SK-N-SH (cell line): Measurements from ENCODE around the gene PAPOLG. TPM values are rescaled to one million over a fixed set of nuclear protein-coding genes. Genes with fewer than 3 reads are reported as not detected.

Experiments used
- CTCF ChIA-PET: fragments of 300-600, 350-600 bp; formaldehyde crosslinking; extraction: SDS; loops from one replicate; lab custom pipeline; 2021; lab: Yijun Ruan, JAX
- POLR2A ChIA-PET: fragments of 350-600 bp; sonication (Branson Sonifier 250); formaldehyde crosslinking; extraction: SDS; loops from one replicate; lab custom pipeline; 2020; ENCODE audit warnings: antibody characterized with exemption, inconsistent platforms; lab: Yijun Ruan, JAX
- DNase-seq: peaks from one replicate; pipeline ENCODE4 v3.0.0; 2012
- H2AFZ ChIP-seq: fragments of 200-600 bp; sonication (generic); 2 replicates; pipeline ENCODE4 v1.8.1; 2016; ENCODE audit warnings: antibody characterized with exemption, mild to moderate bottlenecking, low read depth
- H3F3A ChIP-seq: fragments of 200-600 bp; sonication (generic); replicated peaks from 2 replicates; pipeline ENCODE3; 2016; ENCODE audit warnings: antibody characterized with exemption, mild to moderate bottlenecking; ENCODE audit not compliant: insufficient read depth
- H3K27ac ChIP-seq, 2 experiments: fragments of 200-500 bp in 1 of 2; fragments of 200-600 bp in 1 of 2; sonication (Bioruptor generic) in 1 of 2; sonication (generic), shearing (Covaris generic) in 1 of 2; 2 replicates each; pipeline versions ENCODE4 v1.5.1 to v1.6.1; 2014 to 2016; ENCODE audit warnings: low read depth in 2 of 2, inconsistent platforms in 1 of 2, low read length in 1 of 2, mild to moderate bottlenecking in 1 of 2, mixed read lengths in 1 of 2
- H3K27me3 ChIP-seq: fragments of 200-600 bp; sonication (generic), shearing (Covaris generic); 2 replicates; pipeline ENCODE4 v1.6.1; 2016; ENCODE audit warnings: mixed run types; ENCODE audit not compliant: insufficient read depth
- H3K36me3 ChIP-seq, 2 experiments: fragments of 200-500 bp in 1 of 2; fragments of 200-600 bp in 1 of 2; sonication (Bioruptor generic) in 1 of 2; sonication (generic) in 1 of 2; replicated peaks in 1 of 2; 2 replicates each; pipeline versions ENCODE3 to v1.5.1; 2014 to 2016; ENCODE audit warnings: low read length in 1 of 2, mild to moderate bottlenecking in 1 of 2; ENCODE audit not compliant: insufficient read depth in 2 of 2, control insufficient read depth in 1 of 2
- H3K4me1 ChIP-seq, 2 experiments: fragments of 200-500 bp in 1 of 2; fragments of 200-600 bp in 1 of 2; sonication (Bioruptor generic) in 1 of 2; sonication (generic), shearing (Covaris generic) in 1 of 2; 2 replicates each; pipeline versions ENCODE4 v1.5.1 to v1.6.1; 2014 to 2016; ENCODE audit warnings: low read depth in 1 of 2, low read length in 1 of 2, mixed run types in 1 of 2; ENCODE audit not compliant: insufficient read depth in 2 of 2, control insufficient read depth in 1 of 2
- H3K4me2 ChIP-seq: fragments of 200-600 bp; sonication (generic), shearing (Covaris generic); 2 replicates; pipeline ENCODE4 v1.6.1; 2017; ENCODE audit warnings: mixed run types
- H3K4me3 ChIP-seq, 2 experiments: fragments of 200-500 bp in 1 of 2; fragments of 200-600 bp in 1 of 2; sonication (Bioruptor generic) in 1 of 2; sonication (generic), shearing (Covaris generic) in 1 of 2; 2 replicates each; pipeline versions ENCODE4 v1.5.1 to v1.8.1; 2014 to 2016; ENCODE audit warnings: low read depth in 2 of 2, inconsistent platforms in 1 of 2, low read length in 1 of 2, mild to moderate bottlenecking in 1 of 2, mixed read lengths in 1 of 2, moderate library complexity in 1 of 2
- H3K79me2 ChIP-seq: fragments of 200-600 bp; sonication (generic); 2 replicates; pipeline ENCODE4 v1.8.1; 2017; ENCODE audit warnings: mild to moderate bottlenecking; ENCODE audit not compliant: insufficient read depth
- H3K9ac ChIP-seq: fragments of 200-600 bp; sonication (generic); 2 replicates; pipeline ENCODE4 v1.6.1; 2017; ENCODE audit warnings: mixed run types
- H3K9me2 ChIP-seq: fragments of 200-600 bp; sonication (generic); 2 replicates; pipeline ENCODE4 v1.6.1; 2017; ENCODE audit warnings: mixed run types
- H3K9me3 ChIP-seq: fragments of 200-600 bp; sonication (generic); 2 replicates; pipeline ENCODE4 v1.6.1; 2017; ENCODE audit warnings: mixed run types, mild to moderate bottlenecking, moderate library complexity
- H4K20me1 ChIP-seq: fragments of 200-600 bp; sonication (generic); 2 replicates; pipeline ENCODE4 v1.6.1; 2017; ENCODE audit warnings: mild to moderate bottlenecking, mixed run types; ENCODE audit not compliant: insufficient read depth
- CTCF ChIP-seq: fragments of 200-600 bp; sonication (generic); IDR thresholded peaks from 2 replicates; pipeline ENCODE4 v1.6.1; 2017; ENCODE audit warnings: antibody characterized with exemption, mild to moderate bottlenecking, moderate library complexity
- FOXJ3 ChIP-seq: sonication (generic); formaldehyde crosslinking; IDR thresholded peaks from 2 replicates; pipeline ENCODE4 v1.5.1; 2020; ENCODE audit warnings: mild to moderate bottlenecking, missing genetic modification reagents
- MEF2A ChIP-seq: IDR thresholded peaks from 2 replicates; pipeline ENCODE4 v1.4.0; 2012; ENCODE audit warnings: low read depth, borderline replicate concordance
- MXI1 ChIP-seq: IDR thresholded peaks from 2 replicates; pipeline ENCODE4 v1.6.1; 2012; ENCODE audit warnings: mild to moderate bottlenecking, low read depth, low read length, improper control_type of control experiment
- NFIC ChIP-seq: IDR thresholded peaks from 2 replicates; pipeline ENCODE4 v1.4.0; 2012; ENCODE audit warnings: borderline replicate concordance
- POLR2AphosphoS5 ChIP-seq: IDR thresholded peaks from 2 replicates; pipeline ENCODE4 v1.6.1; 2012; ENCODE audit warnings: low read depth, low read length
- RFX5 ChIP-seq: IDR thresholded peaks from 2 replicates; pipeline ENCODE4 v1.6.1; 2012; ENCODE audit warnings: mild to moderate bottlenecking, improper control_type of control experiment, low read length
- TAF1 ChIP-seq: IDR thresholded peaks from 2 replicates; pipeline ENCODE4 v1.6.1; 2012; ENCODE audit warnings: low read depth, mild to moderate bottlenecking, low read length, moderate library complexity, borderline replicate concordance
- TCF12 ChIP-seq: IDR thresholded peaks from 2 replicates; pipeline ENCODE4 v1.4.0; 2012
- TEAD4 ChIP-seq: IDR thresholded peaks from 2 replicates; pipeline ENCODE4 v1.4.0; 2012; ENCODE audit warnings: mild to moderate bottlenecking, borderline replicate concordance; ENCODE audit not compliant: insufficient read depth
- ZBTB33 ChIP-seq: IDR thresholded peaks from 2 replicates; pipeline ENCODE4 v1.4.0; 2012; ENCODE audit warnings: low read depth, borderline replicate concordance
- WGBS: methylation state at CpG from one replicate; pipeline ENCODE4 v1.1.6; 2017; ENCODE audit warnings: low lambda C conversion rate; 5-methylcytosine and 5-hydroxymethylcytosine counted together
- polyA plus RNA-seq, 3 experiments: library from polyadenylated mRNA; depleted of rRNA; stranded (reverse); fragments of >200 nt; gene quantifications; 2 replicates each; pipeline ENCODE4 v1.2.3, GENCODE V29; 2012

PAPOLG gene
- polyA plus RNA-seq, 1 of the 3 experiments (the other 2 are of a cell fraction): 2.1 TPM

DNA sequence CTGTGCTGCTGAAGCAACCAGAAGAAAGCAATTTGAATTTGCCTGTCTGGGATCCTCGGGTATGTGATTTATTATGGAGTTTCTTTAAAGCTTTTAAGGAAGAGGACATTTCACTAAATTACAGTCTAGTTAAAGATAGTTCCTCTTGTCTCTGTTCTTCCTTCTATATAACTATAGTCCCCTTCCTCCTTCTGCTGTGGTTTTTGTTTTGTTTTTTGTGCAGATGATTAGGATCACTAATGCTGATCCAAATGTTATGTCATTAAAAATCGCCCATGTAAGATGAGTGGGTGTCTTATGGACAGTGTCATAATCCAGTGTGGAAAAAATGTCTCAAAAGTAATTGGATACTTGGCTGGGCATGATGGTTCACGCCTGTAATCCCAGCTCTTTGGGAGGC, 24.7 kb downstream of the PAPOLG start:
- Histone ChIP-seq H3K9ac (no peak overlapping the region), H3K9me2 (no peaks in the 10 kb centered on the region), H3K4me2 (no peak overlapping the region), H3F3A (peaks cover 7% of the 10 kb centered on the region), H4K20me1 (no peaks in the 10 kb centered on the region), H3K4me3 (no peak overlapping the region), H3K4me1 (no peaks in the 10 kb centered on the region), H3K36me3 (peaks cover 43 to 63% of the 10 kb centered on the region in 2 experiments), H3K79me2 (no peaks in the 10 kb centered on the region), H3K27ac (no peak overlapping the region), H3K27me3 (no peaks in the 10 kb centered on the region), H3K9me3 (no peaks in the 10 kb centered on the region), H2AFZ (no peak overlapping the region)
- WGBS: 85% methylated on average over 3 of the region's 3 CpGs
- TF ChIP-seq MXI1 (no peak), NFIC (no peak), CTCF (no peak), MEF2A (no peak), TCF12 (no peak)
- no peak for DNase-seq
- ChIA-PET CTCF (interaction anchor here (1.0 to 1.4 kb wide), 2 partner anchors 17 to 73 kb away, joined by 3 read pairs; no protein-coding TSS in a partner anchor), POLR2A (no interaction called here)

DNA sequence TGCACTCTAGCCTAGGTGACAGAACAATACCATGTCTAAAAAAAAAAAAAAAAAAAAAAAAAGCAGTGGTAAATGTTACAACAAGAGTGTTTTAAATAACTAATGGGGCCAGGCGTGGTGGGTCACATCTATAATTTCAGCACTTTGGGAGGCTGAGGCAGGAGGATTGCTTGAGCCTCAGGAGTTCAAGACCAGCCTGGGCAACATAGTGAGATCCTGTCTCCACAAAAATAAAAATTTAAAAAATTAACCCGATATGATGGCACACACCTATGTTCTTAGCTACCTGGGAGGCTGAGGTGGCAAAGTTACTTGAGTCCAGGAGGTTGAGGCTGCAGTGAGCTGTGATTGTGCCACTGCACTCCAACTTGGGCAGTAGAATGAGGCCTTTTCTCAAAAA, 37.1 kb downstream of the PAPOLG start:
- DNase-seq: no peak
- Histone ChIP-seq H3K9ac (no peak overlapping the region), H3K79me2 (no peaks in the 10 kb centered on the region), H2AFZ (no peak overlapping the region), H3K36me3 (peaks cover 54 to 62% of the 10 kb centered on the region in 2 experiments), H4K20me1 (no peaks in the 10 kb centered on the region), H3K9me2 (no peaks in the 10 kb centered on the region), H3K27me3 (no peaks in the 10 kb centered on the region), H3K27ac (no peak overlapping the region), H3F3A (peaks cover 5% of the 10 kb centered on the region), H3K4me3 (no peak overlapping the region), H3K9me3 (no peaks in the 10 kb centered on the region), H3K4me2 (no peak overlapping the region), H3K4me1 (no peaks in the 10 kb centered on the region; a peak in 1 of 4 replicates)
- WGBS: 88% methylated on average over 2 of the region's 2 CpGs
- CTCF ChIA-PET: interaction anchor here (0.7 to 2.0 kb wide), 4 partner anchors 120 to 208 kb away, joined by 3 to 21 read pairs (median 6); no protein-coding TSS in a partner anchor
- POLR2A ChIA-PET: no interaction called here
- TF ChIP-seq TEAD4 (no peak), RFX5 (no peak), ZBTB33 (no peak), FOXJ3 (CRISPR knock-in tag) (no peak), MXI1 (no peak), POLR2AphosphoS5 (no peak), TAF1 (no peak), CTCF (no peak)
